Heart left ventricle (tissue), 13 donors: ENCODE results near the gene ALPI.

Experiments
- POLR2A ChIP-seq, 2 donors: fragments of 450-650 bp; IDR thresholded peaks; one replicate each; pipeline ENCODE4 v1.6.1; 2017; ENCODE audit warnings: antibody characterized with exemption in 2 of 2, mild to moderate bottlenecking in 2 of 2, moderate library complexity in 2 of 2
- TF ChIP-seq, protein P1 (sequence below), 12 donors: fragments of 200-600 bp; sonication (generic) in 4 of 12; IDR thresholded peaks; one replicate each; pipeline versions ENCODE4 v1.5.0 to v1.8.0; 2018 to 2022; ENCODE audit warnings: antibody characterized with exemption in 12 of 12, mild to moderate bottlenecking in 5 of 12
- donor health status: ischemic (EF 13 %, LVEDD 7.1; RV severe dilation, severe dysfunction).
- donor health status: DM: no; HTN: yes; CAD: no.
- donor health status: DM: no; HTN: no; CAD: no.
- donor health status: ischemic (EF 25% LVEDD 6.9; RV normal size, moderate dysfunction).
- donor health status: ischemic (EF 25% LVEDD 5.7; RV mildly dilated, moderate dysfunction).
- donor health status: ischemic (EF 35%, LVEDD 5.7; RV mildly dilated, moderate dysfunction).
- donor health status: nonischemic (EF 11% LVEDD 7.7; RV severe dilation, severe dysfunction).
- donor health status: DM: yes; HTN: yes; CAD: no.
- donor health status: PGD.
- donor health status: ischemic (EF 29% LVEDD 5.4; RV normal size, mild dysfunction).
- donor health status: nonischemic (EF 23%, LVEDD 6.1; RV moderate dilation, normal function).

GRCh38 chr2:232410238-232410900 lies 45.6 kb upstream of the ALPI start:
- TF ChIP-seq, protein P1, sequence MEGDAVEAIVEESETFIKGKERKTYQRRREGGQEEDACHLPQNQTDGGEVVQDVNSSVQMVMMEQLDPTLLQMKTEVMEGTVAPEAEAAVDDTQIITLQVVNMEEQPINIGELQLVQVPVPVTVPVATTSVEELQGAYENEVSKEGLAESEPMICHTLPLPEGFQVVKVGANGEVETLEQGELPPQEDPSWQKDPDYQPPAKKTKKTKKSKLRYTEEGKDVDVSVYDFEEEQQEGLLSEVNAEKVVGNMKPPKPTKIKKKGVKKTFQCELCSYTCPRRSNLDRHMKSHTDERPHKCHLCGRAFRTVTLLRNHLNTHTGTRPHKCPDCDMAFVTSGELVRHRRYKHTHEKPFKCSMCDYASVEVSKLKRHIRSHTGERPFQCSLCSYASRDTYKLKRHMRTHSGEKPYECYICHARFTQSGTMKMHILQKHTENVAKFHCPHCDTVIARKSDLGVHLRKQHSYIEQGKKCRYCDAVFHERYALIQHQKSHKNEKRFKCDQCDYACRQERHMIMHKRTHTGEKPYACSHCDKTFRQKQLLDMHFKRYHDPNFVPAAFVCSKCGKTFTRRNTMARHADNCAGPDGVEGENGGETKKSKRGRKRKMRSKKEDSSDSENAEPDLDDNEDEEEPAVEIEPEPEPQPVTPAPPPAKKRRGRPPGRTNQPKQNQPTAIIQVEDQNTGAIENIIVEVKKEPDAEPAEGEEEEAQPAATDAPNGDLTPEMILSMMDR (IDR thresholded peaks at IDR 0.05) = no peak
- TF ChIP-seq POLR2A (IDR thresholded peaks at IDR 0.05) = no peak
